CD14-positive monocyte (primary cell): Measurements from ENCODE around the gene MBD3. TPM values are rescaled to one million over a fixed set of nuclear protein-coding genes. Genes with fewer than 3 reads are reported as not detected.

Source experiments
- DNase-seq, 3 donors: peaks; one replicate each; pipeline ENCODE4 v3.0.0-alpha.2; 2011 to 2022
- H2AFZ ChIP-seq: 2 replicates; pipeline ENCODE4 v1.6.0; 2012; ENCODE audit warnings: mild to moderate bottlenecking, low read depth, low read length, inconsistent platforms; ENCODE audit not compliant: insufficient read depth, poor library complexity, severe bottlenecking
- H3K27ac ChIP-seq, 2 donors: 1 replicate in 1 of 2; 2 replicates in 1 of 2; pipeline ENCODE4 v1.5.1; 2012 to 2013; ENCODE audit warnings: low read length in 2 of 2, control low read depth in 1 of 2, inconsistent platforms in 1 of 2, low read depth in 1 of 2, mild to moderate bottlenecking in 1 of 2
- H3K27me3 ChIP-seq, 2 donors: one replicate each; pipeline versions ENCODE4 v1.6.0 to v1.6.1; 2011 to 2013; ENCODE audit warnings: low read length in 2 of 2; ENCODE audit not compliant: control insufficient read depth in 2 of 2, insufficient read depth in 2 of 2
- H3K36me3 ChIP-seq, 2 donors: replicated peaks in 1 of 2; 1 replicate in 1 of 2; 2 replicates in 1 of 2; pipeline versions ENCODE4 v1.5.1 to v1.6.1; 2012 to 2013; ENCODE audit warnings: low read length in 2 of 2, control low read depth in 1 of 2, inconsistent platforms in 1 of 2, mild to moderate bottlenecking in 1 of 2; ENCODE audit not compliant: insufficient read depth in 2 of 2, control insufficient read depth in 1 of 2
- H3K4me1 ChIP-seq, 2 donors: 1 replicate in 1 of 2; 2 replicates in 1 of 2; pipeline versions ENCODE4 v1.5.1 to v1.6.1; 2012 to 2013; ENCODE audit warnings: low read length in 2 of 2, control low read depth in 1 of 2, inconsistent platforms in 1 of 2, mild to moderate bottlenecking in 1 of 2, moderate library complexity in 1 of 2; ENCODE audit not compliant: insufficient read depth in 2 of 2, control insufficient read depth in 1 of 2
- H3K4me2 ChIP-seq: replicated peaks from 2 replicates; pipeline ENCODE3; 2012; ENCODE audit warnings: low read length, moderate library complexity, mild to moderate bottlenecking; ENCODE audit not compliant: poor library complexity, severe bottlenecking; ENCODE audit errors: extremely low read depth
- H3K4me3 ChIP-seq, 3 experiments: fragments of 200-600 bp in 1 of 3; sonication (generic) in 1 of 3; replicated peaks in 1 of 3; 1 replicate in 2 of 3; 2 replicates in 1 of 3; pipeline ENCODE4 v1.5.1; 2011 to 2013; ENCODE audit warnings: low read length in 3 of 3, mild to moderate bottlenecking in 3 of 3, control low read depth in 2 of 3, low read depth in 2 of 3, inconsistent platforms in 1 of 3, moderate library complexity in 1 of 3
- H3K79me2 ChIP-seq: 2 replicates; pipeline ENCODE4 v1.6.0; 2012; ENCODE audit warnings: mild to moderate bottlenecking, control low read depth, inconsistent platforms, low read length, moderate library complexity; ENCODE audit not compliant: insufficient read depth
- H3K9ac ChIP-seq: 2 replicates; pipeline ENCODE4 v1.6.0; 2017; ENCODE audit warnings: low read length, mild to moderate bottlenecking; ENCODE audit not compliant: insufficient read depth, poor library complexity, severe bottlenecking
- H3K9me3 ChIP-seq, 2 donors: replicated peaks in 1 of 2; 1 replicate in 1 of 2; 2 replicates in 1 of 2; pipeline versions ENCODE4 v1.5.1 to v1.6.1; 2012 to 2013; ENCODE audit warnings: low read length in 2 of 2, control low read depth in 1 of 2; ENCODE audit not compliant: control insufficient read depth in 1 of 2, insufficient read depth in 1 of 2
- H4K20me1 ChIP-seq: 2 replicates; pipeline ENCODE4 v1.6.0; 2012; ENCODE audit warnings: mild to moderate bottlenecking, low read length, control low read depth, moderate library complexity; ENCODE audit not compliant: insufficient read depth
- H3K27ac Mint-ChIP-seq, 7 donors: one replicate each; pipeline ENCODE4 v1.8.0; 2020; ENCODE audit warnings: mild to moderate bottlenecking in 7 of 7, mixed read lengths in 7 of 7, moderate library complexity in 6 of 7, inconsistent platforms in 2 of 7
- H3K27me3 Mint-ChIP-seq, 3 donors: one replicate each; pipeline ENCODE4 v1.8.0; 2021 to 2022; ENCODE audit warnings: low read depth in 3 of 3, mild to moderate bottlenecking in 3 of 3, mixed read lengths in 3 of 3, moderate library complexity in 3 of 3, inconsistent platforms in 1 of 3
- H3K36me3 Mint-ChIP-seq, 2 donors: one replicate each; pipeline ENCODE4 v1.8.0; 2020; ENCODE audit warnings: mixed read lengths in 2 of 2, inconsistent platforms in 1 of 2, mild to moderate bottlenecking in 1 of 2
- H3K4me1 Mint-ChIP-seq: one replicate; pipeline ENCODE4 v1.8.0; 2020; ENCODE audit warnings: mild to moderate bottlenecking, mixed read lengths
- H3K4me3 Mint-ChIP-seq, 2 donors: one replicate each; pipeline ENCODE4 v1.8.0; 2020; ENCODE audit warnings: mild to moderate bottlenecking in 2 of 2, mixed read lengths in 2 of 2, moderate library complexity in 1 of 2
- H3K9me3 Mint-ChIP-seq, 7 donors: one replicate each; pipeline ENCODE4 v1.8.0; 2020 to 2022; ENCODE audit warnings: mixed read lengths in 7 of 7, mild to moderate bottlenecking in 6 of 7, moderate library complexity in 6 of 7, inconsistent platforms in 2 of 7
- WGBS: methylation state at CpG from one replicate; pipeline ENCODE4 v1.1.5; 2013; ENCODE audit warnings: missing lambda C conversion rate; ENCODE audit not compliant: insufficient coverage; 5-methylcytosine and 5-hydroxymethylcytosine counted together
- intact Hi-C, 2 donors: fragments of 100-400 bp; cut with micrococcal nuclease; formaldehyde crosslinking; loops; one replicate each; pipeline versions ENCODE4 v1.15.0 to v1.15.1; 2023
- polyA plus RNA-seq, 3 donors: library from polyadenylated mRNA; depleted of rRNA in 1 of 3; unstranded in 2 of 3; stranded (reverse) in 1 of 3; fragments of 300-500 nt in 2 of 3; fragments of >200 nt in 1 of 3; fragmentation: Illumina TruSeq in 2 of 3; gene quantifications; 1 replicate in 2 of 3; 2 replicates in 1 of 3; pipeline ENCODE4 v1.2.3, GENCODE V29; 2012 to 2021
- TF ChIP-seq, protein P1 (sequence below): fragments of 200-600 bp; IDR thresholded peaks from one replicate; pipeline ENCODE4 v1.8.0; 2022; ENCODE audit warnings: antibody characterized with exemption, mild to moderate bottlenecking

MBD3 gene
- polyA plus RNA-seq, 3 donors, result 2.6 to 35.3 (median 4.9) TPM

DNA sequence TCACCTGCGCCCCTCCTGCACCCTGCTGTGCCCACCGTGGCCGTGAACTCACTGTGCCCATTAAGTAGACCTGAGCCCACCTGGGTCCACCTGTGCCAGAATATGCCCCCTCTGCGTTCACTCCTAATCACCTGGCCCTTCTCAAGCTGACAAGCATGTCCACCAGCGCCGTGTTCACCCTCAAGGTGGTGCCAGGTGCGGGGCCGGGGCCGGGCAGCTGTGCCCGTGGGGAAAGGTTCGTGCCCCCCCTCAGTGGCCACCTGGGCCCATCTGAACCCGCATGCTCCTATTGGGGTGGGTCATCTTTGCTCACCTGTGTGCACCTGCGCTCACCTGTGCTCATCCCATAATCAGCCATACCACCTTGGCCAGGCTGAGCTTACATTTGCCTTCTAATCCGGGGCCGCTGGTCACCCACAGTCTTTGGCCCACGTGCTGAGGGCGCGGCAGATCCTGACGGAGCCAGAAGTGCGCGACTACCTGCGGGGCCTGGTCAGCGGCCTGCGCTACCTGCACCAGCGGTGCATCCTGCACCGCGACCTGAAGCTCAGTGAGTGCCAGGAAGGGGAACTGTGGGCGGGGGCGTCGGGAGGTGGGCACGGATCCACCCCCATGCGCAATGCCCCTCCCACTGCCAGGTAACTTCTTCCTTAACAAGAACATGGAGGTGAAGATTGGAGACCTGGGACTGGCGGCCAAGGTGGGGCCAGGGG is 66.4 kb downstream of the MBD3 start:
- no peaks in the 10 kb centered on the region for H3K36me3 ChIP-seq
- TF ChIP-seq, protein P1, sequence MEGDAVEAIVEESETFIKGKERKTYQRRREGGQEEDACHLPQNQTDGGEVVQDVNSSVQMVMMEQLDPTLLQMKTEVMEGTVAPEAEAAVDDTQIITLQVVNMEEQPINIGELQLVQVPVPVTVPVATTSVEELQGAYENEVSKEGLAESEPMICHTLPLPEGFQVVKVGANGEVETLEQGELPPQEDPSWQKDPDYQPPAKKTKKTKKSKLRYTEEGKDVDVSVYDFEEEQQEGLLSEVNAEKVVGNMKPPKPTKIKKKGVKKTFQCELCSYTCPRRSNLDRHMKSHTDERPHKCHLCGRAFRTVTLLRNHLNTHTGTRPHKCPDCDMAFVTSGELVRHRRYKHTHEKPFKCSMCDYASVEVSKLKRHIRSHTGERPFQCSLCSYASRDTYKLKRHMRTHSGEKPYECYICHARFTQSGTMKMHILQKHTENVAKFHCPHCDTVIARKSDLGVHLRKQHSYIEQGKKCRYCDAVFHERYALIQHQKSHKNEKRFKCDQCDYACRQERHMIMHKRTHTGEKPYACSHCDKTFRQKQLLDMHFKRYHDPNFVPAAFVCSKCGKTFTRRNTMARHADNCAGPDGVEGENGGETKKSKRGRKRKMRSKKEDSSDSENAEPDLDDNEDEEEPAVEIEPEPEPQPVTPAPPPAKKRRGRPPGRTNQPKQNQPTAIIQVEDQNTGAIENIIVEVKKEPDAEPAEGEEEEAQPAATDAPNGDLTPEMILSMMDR, result no peak
- Mint-ChIP-seq H3K27ac (peak overlapping the region in 2 of 7 donors; percentile 56 to 59), H3K4me1 (peaks cover 3% of the 10 kb centered on the region), H3K36me3 (peaks cover 0 to 3% of the 10 kb centered on the region in 2 donors), H3K27me3 (peaks cover 23 to 51% (median 31%) of the 10 kb centered on the region in 3 donors), H3K9me3 (peaks cover 0 to 7% (median 5%) of the 10 kb centered on the region in 7 donors), H3K4me3 (peak overlapping the region in 1 of 2 donors; percentile 42)
- no peaks in the 10 kb centered on the region for H3K9me3 ChIP-seq
- H3K79me2 ChIP-seq, result no peaks in the 10 kb centered on the region
- 86% methylated on average over 25 of the region's 33 CpGs for WGBS
- no peak overlapping the region for H3K27ac ChIP-seq
- H3K9ac ChIP-seq, result no peak overlapping the region
- no peak overlapping the region for H3K4me3 ChIP-seq
- H3K4me1 ChIP-seq, result no peaks in the 10 kb centered on the region
- H3K4me2 ChIP-seq, result no peak overlapping the region
- intact Hi-C loops, result no loop called here
- H4K20me1 ChIP-seq, result no peaks in the 10 kb centered on the region
- no peak overlapping the region for H2AFZ ChIP-seq
- no peak for DNase-seq
- peaks cover 5 to 30% of the 10 kb centered on the region in 2 donors for H3K27me3 ChIP-seq

DNA sequence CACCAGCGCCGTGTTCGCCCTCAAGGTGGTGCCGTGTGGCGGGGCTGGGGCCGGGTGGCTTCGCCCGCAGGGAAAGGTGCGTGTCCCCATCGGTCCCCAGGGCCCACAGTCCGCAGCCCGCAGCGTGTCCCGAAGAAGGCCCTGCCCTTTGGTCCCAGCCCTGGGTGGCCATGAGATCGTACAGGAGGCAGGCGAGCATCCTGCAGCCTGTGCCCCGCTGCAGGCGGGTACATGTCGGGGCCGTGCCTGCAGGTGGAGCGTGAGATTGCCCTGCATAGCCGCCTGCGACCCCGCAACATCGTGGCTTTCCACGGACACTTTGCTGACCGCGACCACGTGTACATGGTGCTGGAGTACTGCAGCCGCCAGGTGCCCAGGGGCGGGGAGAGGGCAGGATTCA is 67.3 kb downstream of the MBD3 start:
- no peak overlapping the region for H3K4me3 Mint-ChIP-seq

More for the DNA sequence above, 67.3 kb downstream of the MBD3 start:
- TF ChIP-seq, protein P1, result no peak
- H3K4me2 ChIP-seq, result no peak overlapping the region
- H3K9me3 Mint-ChIP-seq, result peaks cover 0 to 7% (median 5%) of the 10 kb centered on the region in 7 donors
- H3K36me3 ChIP-seq, result no peaks in the 10 kb centered on the region
- H2AFZ ChIP-seq, result no peak overlapping the region
- H3K27me3 ChIP-seq, result peaks cover 5 to 30% of the 10 kb centered on the region in 2 donors
- no peak overlapping the region for H3K27ac ChIP-seq
- DNase-seq, result no peak
- H4K20me1 ChIP-seq, result no peaks in the 10 kb centered on the region
- H3K9ac ChIP-seq, result no peak overlapping the region
- H3K4me1 ChIP-seq, result no peaks in the 10 kb centered on the region
- H3K9me3 ChIP-seq, result no peaks in the 10 kb centered on the region
- intact Hi-C loops, result no loop called here
- WGBS, result 60% methylated on average over 31 of the region's 31 CpGs
- no peak overlapping the region for H3K4me3 ChIP-seq
- H3K27me3 Mint-ChIP-seq, result peaks cover 23 to 48% (median 31%) of the 10 kb centered on the region in 3 donors
- peaks cover 0 to 3% of the 10 kb centered on the region in 2 donors for H3K36me3 Mint-ChIP-seq
- H3K4me1 Mint-ChIP-seq, result peaks cover 3% of the 10 kb centered on the region
- H3K79me2 ChIP-seq, result no peaks in the 10 kb centered on the region
- H3K27ac Mint-ChIP-seq, result no peak overlapping the region
